ENCODE data around the gene ANG.

GRCh38 chr14:20742132-20742531, 53.6 kb downstream of the ANG start:
- no peak for TF ChIP-seq CTCF (IDR thresholded peaks at IDR 0.05)
- no peak for TF ChIP-seq POLR2A (IDR thresholded peaks at IDR 0.05)
